ENCODE results near the gene BRMS1L. TPM values are rescaled to one million over a fixed set of nuclear protein-coding genes. Genes with fewer than 3 reads are reported as not detected.

BRMS1L gene
- total and polyA plus RNA-seq, 2 of the 13 experiments (the other 11 are each of a cell fraction or from before 2014, with no cell fraction given): 21.1 to 23.8 TPM

GRCh38 chr14:35821564-35822411, 4.3 kb upstream of the BRMS1L start (continued):
- TF ChIP-seq ZSCAN5A (CRISPR knock-in tag; IDR thresholded peaks at IDR 0.05; ENCODE audit: borderline replicate concordance) (no peak), THAP7 (CRISPR knock-in tag; IDR thresholded peaks at IDR 0.05) (no peak), SNAPC4 (CRISPR knock-in tag; IDR thresholded peaks at IDR 0.05) (no peak), GTF3A (CRISPR knock-in tag; conservative IDR thresholded peaks at IDR 0.05) (no peak), FUBP1 (CRISPR knock-in tag; IDR thresholded peaks at IDR 0.05; ENCODE audit: borderline replicate concordance) (no peak), ZNF619 (CRISPR knock-in tag; IDR thresholded peaks at IDR 0.05) (no peak), ZNF512 (CRISPR knock-in tag; IDR thresholded peaks at IDR 0.05) (no peak), NKX3-1 (CRISPR knock-in tag; IDR thresholded peaks at IDR 0.05) (peak; percentile 70; the same call in 1 of the 2 replicates), GATAD2A (CRISPR knock-in tag; IDR thresholded peaks at IDR 0.05) (peak; percentile 77), ZNF790 (CRISPR knock-in tag; IDR thresholded peaks at IDR 0.05; ENCODE audit: borderline replicate concordance) (no peak), TAF15 (IDR thresholded peaks at IDR 0.05; ENCODE audit: low read depth, low read length, poor library complexity, severe bottlenecking) (no peak), ZNF224 (CRISPR knock-in tag; IDR thresholded peaks at IDR 0.05) (no peak), ZNF614 (CRISPR knock-in tag; IDR thresholded peaks at IDR 0.05; ENCODE audit: borderline replicate concordance) (peak; percentile 69; the same call in 1 of the 2 replicates), ZNF672 (CRISPR knock-in tag; IDR thresholded peaks at IDR 0.05) (no peak), ZBTB7B (CRISPR knock-in tag; IDR thresholded peaks at IDR 0.05) (no peak), KAT7 (CRISPR knock-in tag; IDR thresholded peaks at IDR 0.05; ENCODE audit: borderline replicate concordance) (no peak)

All from HepG2 (cell line).